Hematopoietic multipotent progenitor cell treated with erythropoietin and hydrocortisone succinate and interleukin-3 and kit ligand, for 6 days (in vitro differentiated cells): Measurements from ENCODE around the gene EPHA10.

Source experiments
- DNase-seq: peaks from one replicate; pipeline ENCODE4 v3.0.0-alpha.2; 2015

Gene EPHA10

DNA sequence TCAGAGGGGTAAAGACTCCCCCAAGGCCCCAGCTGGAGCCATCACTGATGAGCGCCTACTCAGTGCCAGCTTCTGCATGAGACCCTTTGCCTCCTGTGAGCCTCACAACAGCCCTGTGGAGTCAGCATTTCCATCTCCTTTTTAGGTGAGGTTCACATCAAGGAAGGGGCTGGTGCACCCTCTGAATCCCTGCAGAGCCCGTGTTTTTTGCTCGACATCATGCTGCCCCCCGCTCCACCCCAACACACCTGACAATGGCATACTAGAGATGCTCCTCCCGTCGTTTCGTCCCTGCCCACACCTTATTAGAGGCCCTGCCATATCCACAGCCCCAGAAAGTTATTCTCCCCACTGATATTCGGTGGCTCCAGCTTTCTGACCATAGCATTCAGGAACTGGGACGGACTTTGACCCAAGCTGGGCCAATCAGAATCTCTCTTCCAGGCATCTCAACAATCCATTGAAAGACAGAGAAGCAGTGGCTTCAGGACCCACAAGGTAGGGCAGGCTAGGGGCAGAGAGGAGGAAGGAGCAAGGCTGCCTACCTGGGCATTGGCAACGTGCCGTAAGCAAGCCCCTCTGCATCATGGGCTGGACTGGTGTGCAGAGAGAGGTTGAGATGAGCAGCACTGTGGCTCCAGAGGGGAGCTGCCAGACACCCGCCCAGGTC is 32.7 kb downstream of the EPHA10 start:
- no peak for DNase-seq

GRCh38 chr1:37731312-37732019 is 33.5 kb downstream of the EPHA10 start:
- no peak for DNase-seq

DNA sequence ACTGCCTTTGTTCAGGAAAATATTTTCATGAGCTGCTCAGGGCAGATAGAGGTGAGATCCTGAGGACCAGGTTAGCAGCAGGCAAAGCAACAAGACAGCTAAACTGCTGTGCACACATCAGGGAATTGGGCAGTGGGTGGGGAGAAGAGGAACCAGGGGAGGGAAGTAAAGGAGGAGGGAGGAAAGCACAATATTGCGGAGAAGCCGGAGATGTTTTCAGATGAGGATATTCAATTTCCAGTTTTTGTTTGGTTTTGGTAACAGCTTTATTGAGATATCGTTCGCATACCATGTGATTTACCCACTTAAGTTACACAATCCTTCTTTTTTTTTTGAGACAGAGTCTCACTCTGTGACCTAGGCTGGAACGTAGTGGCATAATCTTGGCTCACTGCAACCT is 34.5 kb downstream of the EPHA10 start:
- DNase-seq = no peak

GRCh38 chr1:37728416-37728815 is 36.5 kb downstream of the EPHA10 start:
- no peak for DNase-seq

- no peak for DNase-seq
These were observed 38.0 kb downstream of the EPHA10 start for GRCh38 chr1:37726751-37727585.

DNA sequence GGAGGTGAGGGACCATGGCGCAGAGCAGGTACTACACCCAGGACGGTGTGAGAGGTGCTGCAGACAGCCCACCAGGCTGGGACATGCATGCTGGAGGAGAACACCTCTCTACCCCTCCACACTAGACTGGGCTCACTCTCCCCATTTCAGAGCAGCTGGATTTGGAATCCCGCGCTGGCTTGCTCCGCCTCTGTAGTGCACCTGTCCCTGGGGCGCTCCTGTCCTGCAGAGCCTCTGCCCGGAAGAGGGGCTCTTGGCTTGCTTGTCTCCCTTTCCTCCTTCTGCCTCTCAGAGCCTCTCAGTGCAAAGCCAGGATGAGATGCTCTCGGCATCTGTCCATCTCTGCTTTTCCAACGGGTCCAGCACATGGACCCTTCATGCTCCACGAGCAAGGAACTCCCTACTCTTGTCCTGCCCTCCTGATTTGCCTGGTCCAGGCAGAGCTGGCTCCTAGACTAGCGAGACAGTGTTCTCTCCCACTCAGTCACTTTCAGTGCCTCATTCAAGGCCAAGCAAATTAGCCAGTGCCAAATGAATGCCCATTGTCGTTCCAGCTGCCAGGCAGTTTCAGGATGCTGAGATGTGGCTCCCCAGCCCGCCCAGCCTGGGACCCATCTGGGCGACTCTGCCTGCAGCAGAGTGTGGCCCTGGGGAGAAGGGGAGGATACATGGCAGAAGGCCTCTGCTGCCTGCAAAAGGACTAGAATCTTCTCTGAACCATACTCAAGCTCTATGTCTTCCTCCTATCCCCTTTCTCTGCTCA is 38.9 kb downstream of the EPHA10 start:
- DNase-seq = no peak

GRCh38 chr1:37724575-37724974 is 40.3 kb downstream of the EPHA10 start:
- no peak for DNase-seq

DNA sequence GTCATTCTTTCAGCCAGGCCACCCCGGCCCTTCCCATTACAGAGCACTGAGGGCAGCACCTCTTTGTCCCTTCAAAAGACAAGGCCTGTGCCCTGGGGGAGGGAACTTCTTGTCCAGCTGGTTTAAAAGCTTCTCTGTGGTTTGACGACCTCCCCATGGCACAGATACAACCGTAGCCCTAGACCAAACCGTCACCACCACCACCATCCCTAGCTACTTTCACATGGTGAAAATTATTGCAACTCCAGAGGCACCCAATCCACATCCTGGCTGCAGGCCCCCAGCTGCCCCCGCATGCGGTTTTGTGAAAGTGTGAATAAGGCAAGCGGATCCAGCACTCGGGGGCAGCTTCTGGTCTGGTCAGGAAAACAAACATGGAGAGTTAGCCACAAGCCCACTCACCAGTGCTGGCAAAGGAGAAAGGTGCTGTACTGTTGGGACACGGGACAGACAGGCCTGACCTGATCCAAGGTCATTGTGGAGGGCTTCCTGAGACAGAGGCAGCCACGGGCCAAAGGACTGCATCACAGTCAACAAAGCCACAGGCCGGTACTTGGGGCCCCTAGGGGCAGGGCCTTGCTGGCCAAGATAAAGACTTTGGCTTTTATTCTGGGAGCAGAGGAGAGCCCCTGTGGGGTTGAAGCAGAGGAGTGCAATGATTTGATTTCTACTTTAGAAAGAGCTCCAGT is 41.4 kb downstream of the EPHA10 start:
- no peak for DNase-seq

DNA sequence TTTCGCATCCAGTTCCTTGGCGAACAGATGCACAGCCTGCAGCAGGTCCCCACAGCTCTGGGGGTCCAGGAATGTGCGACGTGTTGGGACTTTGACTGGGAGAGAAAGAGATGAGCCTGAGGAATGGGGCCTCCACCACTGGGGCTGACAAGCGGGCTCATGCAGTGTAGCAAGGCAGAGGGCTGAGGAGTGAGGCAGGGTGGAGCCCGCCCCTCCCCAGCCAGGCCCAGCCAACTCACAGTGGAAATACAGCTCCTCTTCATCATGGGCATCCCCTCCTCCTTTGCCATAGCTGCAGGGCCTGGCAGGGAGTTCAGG is 41.9 kb downstream of the EPHA10 start:
- no peak for DNase-seq

GRCh38 chr1:37722181-37723071 is 42.5 kb downstream of the EPHA10 start:
- DNase-seq = no peak

DNA sequence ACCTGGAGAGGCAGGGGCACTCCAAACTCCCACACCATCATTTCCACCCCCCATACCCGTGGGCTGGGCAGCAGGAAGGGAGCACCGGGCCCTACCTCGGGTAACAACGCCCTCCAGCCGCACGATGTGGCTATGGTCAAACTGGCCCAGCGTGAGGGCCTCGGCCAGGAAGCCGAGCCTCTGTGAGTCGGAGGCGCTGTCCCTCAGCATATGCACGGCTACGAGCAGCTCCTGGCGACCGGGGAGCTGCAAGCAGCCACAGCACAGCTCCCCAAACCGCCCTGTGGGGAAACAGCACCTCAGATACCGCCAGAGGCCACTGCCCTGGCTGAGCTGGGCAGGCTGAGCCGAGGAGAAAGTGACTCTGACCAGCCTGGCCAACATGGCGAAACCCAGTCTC is 43.4 kb downstream of the EPHA10 start:
- DNase-seq = no peak

- DNase-seq = peak; percentile 47
These were observed 44.4 kb downstream of the EPHA10 start for GRCh38 chr1:37720231-37721130.

DNA sequence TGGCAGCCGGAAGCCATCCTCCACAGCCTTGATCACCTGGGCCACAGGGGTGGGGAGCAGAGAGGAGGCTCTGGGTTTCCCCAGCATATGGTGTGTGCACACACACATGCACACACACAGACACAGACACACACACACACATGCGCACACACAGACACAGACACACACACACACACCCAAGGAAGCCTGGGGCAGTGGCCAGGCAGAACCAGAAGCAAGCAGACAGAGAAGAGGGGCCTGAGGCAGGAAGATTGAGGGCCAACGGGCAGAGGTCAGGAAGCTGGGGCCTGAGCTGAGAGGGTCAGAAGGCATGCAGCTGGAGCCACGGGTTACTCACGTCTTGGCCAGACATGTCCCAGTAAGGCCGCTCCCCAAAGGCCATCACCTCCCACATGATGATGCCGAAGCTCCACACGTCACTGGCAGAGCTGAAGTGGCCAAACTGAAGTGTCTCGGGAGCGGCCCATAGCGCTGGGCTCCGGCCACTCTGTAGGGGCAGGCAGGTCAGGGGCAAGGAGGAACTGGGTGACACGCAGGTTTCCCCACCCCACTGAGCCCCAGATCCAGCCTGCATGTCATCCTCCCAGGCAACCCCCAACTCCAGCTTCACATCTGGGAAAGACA is 45.2 kb downstream of the EPHA10 start:
- no peak for DNase-seq

- DNase-seq = no peak
These were observed 45.9 kb downstream of the EPHA10 start for GRCh38 chr1:37718901-37719571.

DNA sequence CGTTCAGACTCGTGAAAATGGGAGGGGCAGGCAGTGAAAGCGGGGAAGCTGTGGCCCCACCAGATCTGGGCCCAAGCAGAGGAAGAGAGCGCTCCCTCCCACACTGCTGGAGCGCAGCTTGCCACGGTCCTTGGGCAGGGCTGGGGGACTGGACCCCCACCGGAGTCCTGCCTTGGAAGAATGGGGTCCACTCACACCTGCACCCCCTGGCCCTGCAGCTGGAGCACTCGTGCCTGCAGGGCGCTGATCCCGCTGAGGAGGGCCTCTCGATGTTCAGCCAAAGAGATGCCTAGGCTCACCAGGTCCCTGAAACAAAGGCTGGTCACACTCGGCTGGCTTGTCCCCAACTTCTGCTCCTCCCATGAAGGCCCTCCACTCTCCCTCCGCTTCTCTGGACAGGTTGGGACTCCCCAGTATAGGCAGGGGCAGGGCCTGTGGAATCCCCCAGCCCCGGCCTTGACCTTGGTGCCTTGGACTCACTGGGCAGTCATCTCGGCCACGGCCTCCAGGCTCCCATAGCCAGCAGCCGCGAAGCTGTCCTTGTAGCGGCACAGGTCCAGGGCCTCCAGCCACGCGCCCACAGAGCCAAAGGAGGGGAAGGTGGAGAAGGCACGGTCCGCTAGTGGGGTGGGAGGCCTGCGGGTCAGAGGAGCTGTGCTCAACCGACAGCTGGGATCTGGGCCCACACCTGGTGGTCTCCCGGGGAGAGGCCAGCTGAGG is 46.6 kb downstream of the EPHA10 start:
- no peak for DNase-seq

GRCh38 chr1:37717631-37718030 is 47.3 kb downstream of the EPHA10 start:
- no peak for DNase-seq

- no peak for DNase-seq
These were observed 48.6 kb downstream of the EPHA10 start for GRCh38 chr1:37716321-37716720.

DNA sequence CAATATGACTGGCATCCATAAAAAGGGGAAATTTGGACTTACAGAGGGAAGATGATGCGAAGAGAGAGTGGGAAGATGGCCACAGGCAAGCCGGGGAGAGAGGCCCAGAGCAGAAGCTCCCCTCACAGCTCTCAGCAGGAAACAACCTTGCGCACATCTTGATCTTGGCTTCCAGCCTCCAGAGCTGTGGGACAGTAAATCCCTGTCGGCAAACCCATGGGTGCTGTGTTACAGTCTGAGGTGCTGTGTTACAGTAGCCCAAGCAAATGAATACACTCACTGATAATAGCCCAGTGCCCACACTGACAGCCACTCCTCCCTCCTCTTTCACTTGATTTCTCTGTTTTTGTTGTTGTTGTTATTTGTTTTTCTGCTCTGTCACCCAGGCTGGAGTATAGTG is 50.2 kb downstream of the EPHA10 start:
- DNase-seq = no peak

DNA sequence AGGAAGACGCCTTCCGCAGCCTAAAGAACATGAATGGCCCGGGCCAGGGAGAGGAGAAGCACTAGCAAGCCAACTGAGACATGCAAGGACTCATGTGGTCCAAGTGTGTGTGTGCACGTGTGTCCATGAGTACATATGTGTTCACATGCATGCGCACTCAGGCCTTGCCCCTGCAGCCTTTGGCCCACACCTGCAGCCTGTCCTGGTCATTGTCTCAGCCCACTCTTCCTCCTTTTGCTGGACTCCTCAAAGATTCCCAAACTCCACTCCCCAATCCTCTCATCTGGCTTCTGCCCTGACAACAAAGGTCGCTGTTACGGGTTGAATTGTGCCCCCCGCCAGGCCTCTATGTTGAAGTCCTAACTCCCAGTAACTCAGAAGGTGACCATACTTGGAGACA is 50.7 kb downstream of the EPHA10 start:
- DNase-seq = no peak
